SK-N-SH (cell line): Measurements from ENCODE around the gene SCN3B. TPM values are rescaled to one million over a fixed set of nuclear protein-coding genes. Genes with fewer than 3 reads are reported as not detected.

Experiments
- CTCF ChIA-PET: fragments of 300-600, 350-600 bp; formaldehyde crosslinking; extraction: SDS; loops from one replicate; lab custom pipeline; 2021; lab: Yijun Ruan, JAX
- POLR2A ChIA-PET: fragments of 350-600 bp; sonication (Branson Sonifier 250); formaldehyde crosslinking; extraction: SDS; loops from one replicate; lab custom pipeline; 2020; ENCODE audit warnings: antibody characterized with exemption, inconsistent platforms; lab: Yijun Ruan, JAX
- DNase-seq: peaks from one replicate; pipeline ENCODE4 v3.0.0; 2012
- H2AFZ ChIP-seq: fragments of 200-600 bp; sonication (generic); 2 replicates; pipeline ENCODE4 v1.8.1; 2016; ENCODE audit warnings: antibody characterized with exemption, mild to moderate bottlenecking, low read depth
- H3F3A ChIP-seq: fragments of 200-600 bp; sonication (generic); replicated peaks from 2 replicates; pipeline ENCODE3; 2016; ENCODE audit warnings: antibody characterized with exemption, mild to moderate bottlenecking; ENCODE audit not compliant: insufficient read depth
- H3K27ac ChIP-seq, 2 experiments: fragments of 200-500 bp in 1 of 2; fragments of 200-600 bp in 1 of 2; sonication (Bioruptor generic) in 1 of 2; sonication (generic), shearing (Covaris generic) in 1 of 2; 2 replicates each; pipeline versions ENCODE4 v1.5.1 to v1.6.1; 2014 to 2016; ENCODE audit warnings: low read depth in 2 of 2, inconsistent platforms in 1 of 2, low read length in 1 of 2, mild to moderate bottlenecking in 1 of 2, mixed read lengths in 1 of 2
- H3K27me3 ChIP-seq: fragments of 200-600 bp; sonication (generic), shearing (Covaris generic); 2 replicates; pipeline ENCODE4 v1.6.1; 2016; ENCODE audit warnings: mixed run types; ENCODE audit not compliant: insufficient read depth
- H3K36me3 ChIP-seq, 2 experiments: fragments of 200-500 bp in 1 of 2; fragments of 200-600 bp in 1 of 2; sonication (Bioruptor generic) in 1 of 2; sonication (generic) in 1 of 2; replicated peaks in 1 of 2; 2 replicates each; pipeline versions ENCODE3 to v1.5.1; 2014 to 2016; ENCODE audit warnings: low read length in 1 of 2, mild to moderate bottlenecking in 1 of 2; ENCODE audit not compliant: insufficient read depth in 2 of 2, control insufficient read depth in 1 of 2
- H3K4me1 ChIP-seq, 2 experiments: fragments of 200-500 bp in 1 of 2; fragments of 200-600 bp in 1 of 2; sonication (Bioruptor generic) in 1 of 2; sonication (generic), shearing (Covaris generic) in 1 of 2; 2 replicates each; pipeline versions ENCODE4 v1.5.1 to v1.6.1; 2014 to 2016; ENCODE audit warnings: low read depth in 1 of 2, low read length in 1 of 2, mixed run types in 1 of 2; ENCODE audit not compliant: insufficient read depth in 2 of 2, control insufficient read depth in 1 of 2
- H3K4me2 ChIP-seq: fragments of 200-600 bp; sonication (generic), shearing (Covaris generic); 2 replicates; pipeline ENCODE4 v1.6.1; 2017; ENCODE audit warnings: mixed run types
- H3K4me3 ChIP-seq, 2 experiments: fragments of 200-500 bp in 1 of 2; fragments of 200-600 bp in 1 of 2; sonication (Bioruptor generic) in 1 of 2; sonication (generic), shearing (Covaris generic) in 1 of 2; 2 replicates each; pipeline versions ENCODE4 v1.5.1 to v1.8.1; 2014 to 2016; ENCODE audit warnings: low read depth in 2 of 2, inconsistent platforms in 1 of 2, low read length in 1 of 2, mild to moderate bottlenecking in 1 of 2, mixed read lengths in 1 of 2, moderate library complexity in 1 of 2
- H3K79me2 ChIP-seq: fragments of 200-600 bp; sonication (generic); 2 replicates; pipeline ENCODE4 v1.8.1; 2017; ENCODE audit warnings: mild to moderate bottlenecking; ENCODE audit not compliant: insufficient read depth
- H3K9ac ChIP-seq: fragments of 200-600 bp; sonication (generic); 2 replicates; pipeline ENCODE4 v1.6.1; 2017; ENCODE audit warnings: mixed run types
- H3K9me2 ChIP-seq: fragments of 200-600 bp; sonication (generic); 2 replicates; pipeline ENCODE4 v1.6.1; 2017; ENCODE audit warnings: mixed run types
- H3K9me3 ChIP-seq: fragments of 200-600 bp; sonication (generic); 2 replicates; pipeline ENCODE4 v1.6.1; 2017; ENCODE audit warnings: mixed run types, mild to moderate bottlenecking, moderate library complexity
- H4K20me1 ChIP-seq: fragments of 200-600 bp; sonication (generic); 2 replicates; pipeline ENCODE4 v1.6.1; 2017; ENCODE audit warnings: mild to moderate bottlenecking, mixed run types; ENCODE audit not compliant: insufficient read depth
- CHD2 ChIP-seq: fragments of 150-350 bp; IDR thresholded peaks from 2 replicates; pipeline ENCODE4 v1.6.1; 2018; ENCODE audit warnings: low read length; ENCODE audit not compliant: partially characterized antibody
- ELF1 ChIP-seq: IDR thresholded peaks from 2 replicates; pipeline ENCODE4 v1.4.0; 2012
- EZH2phosphoT487 ChIP-seq: fragments of 200-600 bp; sonication (generic); IDR thresholded peaks from 2 replicates; pipeline ENCODE4 v1.6.1; 2017; ENCODE audit warnings: low read depth, mixed run types, mild to moderate bottlenecking, antibody characterized with exemption, moderate library complexity, borderline replicate concordance
- FOXJ3 ChIP-seq: sonication (generic); formaldehyde crosslinking; IDR thresholded peaks from 2 replicates; pipeline ENCODE4 v1.5.1; 2020; ENCODE audit warnings: mild to moderate bottlenecking, missing genetic modification reagents
- JUND ChIP-seq: IDR thresholded peaks from 2 replicates; pipeline ENCODE4 v1.4.0; 2012
- NFIC ChIP-seq: IDR thresholded peaks from 2 replicates; pipeline ENCODE4 v1.4.0; 2012; ENCODE audit warnings: borderline replicate concordance
- POLR2AphosphoS5 ChIP-seq: IDR thresholded peaks from 2 replicates; pipeline ENCODE4 v1.6.1; 2012; ENCODE audit warnings: low read depth, low read length
- RCOR1 ChIP-seq: fragments of 150-350 bp; IDR thresholded peaks from 2 replicates; pipeline ENCODE4 v1.6.1; 2017; ENCODE audit warnings: antibody characterized with exemption, low read length
- REST ChIP-seq: IDR thresholded peaks from 2 replicates; pipeline ENCODE4 v1.6.1; 2012; ENCODE audit warnings: mild to moderate bottlenecking, low read depth, low read length, moderate library complexity
- SIN3A ChIP-seq: IDR thresholded peaks from 2 replicates; pipeline ENCODE4 v1.6.1; 2012; ENCODE audit warnings: low read depth, mild to moderate bottlenecking, low read length, moderate library complexity, borderline replicate concordance
- TCF12 ChIP-seq: IDR thresholded peaks from 2 replicates; pipeline ENCODE4 v1.4.0; 2012
- TEAD4 ChIP-seq: IDR thresholded peaks from 2 replicates; pipeline ENCODE4 v1.4.0; 2012; ENCODE audit warnings: mild to moderate bottlenecking, borderline replicate concordance; ENCODE audit not compliant: insufficient read depth
- USF1 ChIP-seq: IDR thresholded peaks from 2 replicates; pipeline ENCODE4 v1.4.0; 2012; ENCODE audit warnings: low read depth, borderline replicate concordance
- USF2 ChIP-seq: fragments of 150-350 bp; IDR thresholded peaks from 2 replicates; pipeline ENCODE4 v1.6.1; 2017; ENCODE audit warnings: antibody characterized with exemption, low read length, low read depth, borderline replicate concordance
- YY1 ChIP-seq: IDR thresholded peaks from 2 replicates; pipeline ENCODE4 v1.4.0; 2012; ENCODE audit warnings: low read depth, mild to moderate bottlenecking
- WGBS: methylation state at CpG from one replicate; pipeline ENCODE4 v1.1.6; 2017; ENCODE audit warnings: low lambda C conversion rate; 5-methylcytosine and 5-hydroxymethylcytosine counted together
- polyA plus RNA-seq, 3 experiments: library from polyadenylated mRNA; depleted of rRNA; stranded (reverse); fragments of >200 nt; gene quantifications; 2 replicates each; pipeline ENCODE4 v1.2.3, GENCODE V29; 2012
- TF ChIP-seq, protein P1 (sequence below): fragments of 150-350 bp; IDR thresholded peaks from 2 replicates; pipeline ENCODE4 v1.6.1; 2016; ENCODE audit warnings: mild to moderate bottlenecking, low read depth, low read length

SCN3B gene
- polyA plus RNA-seq, 1 of the 3 experiments (the other 2 are of a cell fraction) = 0.23 TPM

- TF ChIP-seq REST (no peak), USF1 (no peak)
- TF ChIP-seq, all 33 proteins: peak for 0
Measured at GRCh38 chr11:123645286-123645975, 9.0 kb downstream of the SCN3B start (continued).

GRCh38 chr11:123642435-123642834 lies 12.0 kb downstream of the SCN3B start:
- CTCF ChIA-PET = interaction anchor here (1.0 to 13.3 kb wide), 7 partner anchors 12 to 67 kb away, joined by 3 to 441 read pairs (median 32); partner anchors contain the start of gene SCN3B
- H3K4me2 ChIP-seq = no peak overlapping the region
- no peaks in the 10 kb centered on the region for H4K20me1 ChIP-seq
- H3K79me2 ChIP-seq = no peaks in the 10 kb centered on the region
- no peak for DNase-seq
- TF ChIP-seq TCF12 = no peak
- no peak for TF ChIP-seq EZH2phosphoT487
- TF ChIP-seq SIN3A = no peak
- TF ChIP-seq ELF1 = no peak
- TF ChIP-seq USF2 = no peak
- TF ChIP-seq, protein P1, sequence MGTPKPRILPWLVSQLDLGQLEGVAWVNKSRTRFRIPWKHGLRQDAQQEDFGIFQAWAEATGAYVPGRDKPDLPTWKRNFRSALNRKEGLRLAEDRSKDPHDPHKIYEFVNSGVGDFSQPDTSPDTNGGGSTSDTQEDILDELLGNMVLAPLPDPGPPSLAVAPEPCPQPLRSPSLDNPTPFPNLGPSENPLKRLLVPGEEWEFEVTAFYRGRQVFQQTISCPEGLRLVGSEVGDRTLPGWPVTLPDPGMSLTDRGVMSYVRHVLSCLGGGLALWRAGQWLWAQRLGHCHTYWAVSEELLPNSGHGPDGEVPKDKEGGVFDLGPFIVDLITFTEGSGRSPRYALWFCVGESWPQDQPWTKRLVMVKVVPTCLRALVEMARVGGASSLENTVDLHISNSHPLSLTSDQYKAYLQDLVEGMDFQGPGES = no peak
- TF ChIP-seq FOXJ3 (CRISPR knock-in tag) = no peak
- no peak for TF ChIP-seq POLR2AphosphoS5
- TF ChIP-seq TEAD4 = no peak
- TF ChIP-seq REST = no peak
- TF ChIP-seq YY1 = no peak
- TF ChIP-seq JUND = no peak
- no peak for TF ChIP-seq NFIC
- no peak for TF ChIP-seq CHD2
- no peak for TF ChIP-seq RCOR1
- no peak overlapping the region for H3K4me3 ChIP-seq
- H3K9ac ChIP-seq = no peak overlapping the region
- POLR2A ChIA-PET = no interaction called here
- no peaks in the 10 kb centered on the region for H3K36me3 ChIP-seq
- no peak overlapping the region for H2AFZ ChIP-seq
- H3K27me3 ChIP-seq = peaks cover 13% of the 10 kb centered on the region; the same call in 1 of the 2 replicates
- WGBS = 72% methylated on average over 14 of the region's 15 CpGs
- H3K27ac ChIP-seq = no peak overlapping the region
- no peaks in the 10 kb centered on the region for H3K9me3 ChIP-seq
- H3F3A ChIP-seq = no peaks in the 10 kb centered on the region
- no peaks in the 10 kb centered on the region for H3K9me2 ChIP-seq
- H3K4me1 ChIP-seq = peaks cover 0 to 8% of the 10 kb centered on the region in 2 experiments; a peak in 1 of 4 replicates
